ENCODE measurements around the gene MPZL2.

The MPZL2 gene

DNA sequence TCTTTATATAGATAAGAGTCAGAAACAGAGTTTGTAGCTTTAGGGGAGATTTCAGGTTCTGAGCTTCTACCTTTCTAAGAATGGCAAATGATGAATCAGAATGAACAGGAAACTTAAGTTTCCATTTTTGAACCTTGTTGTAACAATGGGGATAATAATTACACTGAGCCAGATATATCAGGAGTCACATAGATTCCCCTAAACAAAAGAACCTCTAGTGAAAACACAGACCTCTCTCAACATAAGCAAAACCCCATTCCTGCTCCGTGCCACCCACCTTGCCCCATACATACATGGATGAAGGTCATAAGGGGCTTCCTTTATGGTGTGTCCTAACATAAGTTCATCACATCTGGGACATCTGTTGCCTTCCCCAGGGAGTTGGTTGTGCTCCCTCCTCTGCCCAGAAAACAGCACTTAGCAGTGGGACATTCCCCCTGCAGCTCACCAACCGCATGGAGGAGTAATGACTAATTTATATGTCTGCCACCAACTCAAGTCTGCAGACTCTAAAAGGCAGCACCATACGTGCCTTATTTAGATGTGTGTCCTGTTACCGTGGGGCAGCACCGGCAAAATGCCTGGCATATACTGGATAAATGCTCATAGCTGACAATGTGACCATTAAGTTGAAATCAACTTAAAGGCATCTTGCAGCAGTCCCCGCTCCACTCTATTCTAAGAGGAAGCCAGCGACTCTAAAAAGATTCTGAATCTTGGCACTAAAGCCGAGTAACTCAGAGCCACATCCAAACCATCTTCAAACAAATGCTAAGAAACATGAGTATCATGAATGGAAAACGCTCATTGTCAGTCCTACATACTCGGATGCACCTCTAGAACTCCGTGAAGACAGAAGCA, 47.2 kb downstream of the MPZL2 start:
- TF ChIP-seq, protein P1, sequence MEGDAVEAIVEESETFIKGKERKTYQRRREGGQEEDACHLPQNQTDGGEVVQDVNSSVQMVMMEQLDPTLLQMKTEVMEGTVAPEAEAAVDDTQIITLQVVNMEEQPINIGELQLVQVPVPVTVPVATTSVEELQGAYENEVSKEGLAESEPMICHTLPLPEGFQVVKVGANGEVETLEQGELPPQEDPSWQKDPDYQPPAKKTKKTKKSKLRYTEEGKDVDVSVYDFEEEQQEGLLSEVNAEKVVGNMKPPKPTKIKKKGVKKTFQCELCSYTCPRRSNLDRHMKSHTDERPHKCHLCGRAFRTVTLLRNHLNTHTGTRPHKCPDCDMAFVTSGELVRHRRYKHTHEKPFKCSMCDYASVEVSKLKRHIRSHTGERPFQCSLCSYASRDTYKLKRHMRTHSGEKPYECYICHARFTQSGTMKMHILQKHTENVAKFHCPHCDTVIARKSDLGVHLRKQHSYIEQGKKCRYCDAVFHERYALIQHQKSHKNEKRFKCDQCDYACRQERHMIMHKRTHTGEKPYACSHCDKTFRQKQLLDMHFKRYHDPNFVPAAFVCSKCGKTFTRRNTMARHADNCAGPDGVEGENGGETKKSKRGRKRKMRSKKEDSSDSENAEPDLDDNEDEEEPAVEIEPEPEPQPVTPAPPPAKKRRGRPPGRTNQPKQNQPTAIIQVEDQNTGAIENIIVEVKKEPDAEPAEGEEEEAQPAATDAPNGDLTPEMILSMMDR (IDR thresholded peaks at IDR 0.05; ENCODE audit: low read depth, low read length): peak; percentile 26; the same call in 1 of the 2 replicates
- no peak for TF ChIP-seq EZH2phosphoT487 (IDR thresholded peaks at IDR 0.05; ENCODE audit: low read depth)
- peak overlapping the region; percentile 61 for H3K4me2 ChIP-seq (ENCODE audit: low read length)

DNA sequence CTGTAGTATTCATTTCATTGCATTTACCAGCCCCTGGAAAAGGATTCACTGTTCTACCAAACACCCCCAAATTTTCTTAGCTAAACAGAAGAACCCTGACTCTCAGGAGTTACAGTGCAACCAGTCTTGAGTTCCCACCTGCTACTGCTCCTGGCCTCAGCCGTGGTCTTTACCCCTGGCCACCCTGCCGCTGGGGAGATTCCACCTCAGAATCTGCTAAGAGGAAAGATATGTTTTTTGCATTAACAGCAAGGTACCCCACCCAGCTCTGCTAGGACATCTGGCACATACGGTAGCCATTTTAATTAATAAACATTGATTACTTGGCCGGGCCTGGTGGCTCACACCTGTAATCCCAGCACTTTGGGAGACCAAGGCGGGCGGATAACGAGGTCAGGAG, 48.3 kb downstream of the MPZL2 start:
- Histone ChIP-seq H3K4me3 (ENCODE audit: low read length) (no peak overlapping the region), H3K4me2 (ENCODE audit: low read length) (no peak overlapping the region), H3K36me3 (replicated peaks; ENCODE audit: low read depth, low read length) (no peaks in the 10 kb centered on the region), H3K4me1 (ENCODE audit: low read length) (peaks cover 54% of the 10 kb centered on the region), H3K27me3 (ENCODE audit: low read depth, low read length) (peaks cover 31% of the 10 kb centered on the region), H3K79me2 (ENCODE audit: low read length) (no peaks in the 10 kb centered on the region), H3K9ac (ENCODE audit: low read length) (no peak overlapping the region), H2AFZ (ENCODE audit: low read depth, low read length) (no peak overlapping the region), H4K20me1 (ENCODE audit: insufficient read depth, low read length) (no peaks in the 10 kb centered on the region), H3K9me3 (ENCODE audit: insufficient read depth, low read length) (no peaks in the 10 kb centered on the region), H3K27ac (ENCODE audit: low read length) (no peak overlapping the region)
- TF ChIP-seq, protein P1 (IDR thresholded peaks at IDR 0.05; ENCODE audit: low read depth, low read length): no peak
- no peak for TF ChIP-seq EZH2phosphoT487 (IDR thresholded peaks at IDR 0.05; ENCODE audit: low read depth)

More for the DNA sequence above, 47.2 kb downstream of the MPZL2 start:
- Histone ChIP-seq H3K4me1 (ENCODE audit: low read length) (peaks cover 54% of the 10 kb centered on the region), H3K36me3 (replicated peaks; ENCODE audit: low read depth, low read length) (no peaks in the 10 kb centered on the region), H3K9me3 (ENCODE audit: insufficient read depth, low read length) (no peaks in the 10 kb centered on the region), H3K27me3 (ENCODE audit: low read depth, low read length) (peaks cover 24% of the 10 kb centered on the region), H3K27ac (ENCODE audit: low read length) (no peak overlapping the region), H3K79me2 (ENCODE audit: low read length) (no peaks in the 10 kb centered on the region), H3K9ac (ENCODE audit: low read length) (no peak overlapping the region), H4K20me1 (ENCODE audit: insufficient read depth, low read length) (no peaks in the 10 kb centered on the region), H2AFZ (ENCODE audit: low read depth, low read length) (no peak overlapping the region), H3K4me3 (ENCODE audit: low read length) (peak overlapping the region; percentile 39)

DNA sequence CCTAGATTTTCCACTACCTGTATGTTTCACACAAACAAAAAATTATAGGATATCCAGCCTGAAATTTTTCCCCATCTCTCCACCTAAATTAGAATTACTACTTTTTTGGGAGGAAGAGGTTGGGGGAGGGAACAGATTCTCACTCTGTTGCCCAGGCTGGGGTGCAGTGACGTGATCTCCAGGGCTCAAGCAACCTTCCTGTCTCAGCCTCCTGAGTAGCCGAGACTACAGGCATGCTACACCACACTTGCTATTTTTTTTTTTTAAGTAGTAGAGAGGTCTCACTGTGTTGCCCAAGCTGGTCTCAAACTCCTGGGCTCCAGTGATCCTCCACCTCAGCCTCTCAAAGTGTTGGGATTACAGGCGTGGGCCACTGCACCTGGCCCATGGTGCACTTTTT, 48.8 kb downstream of the MPZL2 start:
- Histone ChIP-seq H3K4me3 (ENCODE audit: low read length) (peak overlapping the region; percentile 60), H4K20me1 (ENCODE audit: insufficient read depth, low read length) (no peaks in the 10 kb centered on the region), H3K4me2 (ENCODE audit: low read length) (peak overlapping the region; percentile 91), H3K9me3 (ENCODE audit: insufficient read depth, low read length) (no peaks in the 10 kb centered on the region), H3K4me1 (ENCODE audit: low read length) (peaks cover 54% of the 10 kb centered on the region), H3K9ac (ENCODE audit: low read length) (no peak overlapping the region), H3K27ac (ENCODE audit: low read length) (no peak overlapping the region), H3K27me3 (ENCODE audit: low read depth, low read length) (peaks cover 36% of the 10 kb centered on the region), H2AFZ (ENCODE audit: low read depth, low read length) (no peak overlapping the region), H3K36me3 (replicated peaks; ENCODE audit: low read depth, low read length) (no peaks in the 10 kb centered on the region), H3K79me2 (ENCODE audit: low read length) (no peaks in the 10 kb centered on the region)
- TF ChIP-seq, protein P1 (IDR thresholded peaks at IDR 0.05; ENCODE audit: low read depth, low read length): no peak
- TF ChIP-seq EZH2phosphoT487 (IDR thresholded peaks at IDR 0.05; ENCODE audit: low read depth): no peak

DNA sequence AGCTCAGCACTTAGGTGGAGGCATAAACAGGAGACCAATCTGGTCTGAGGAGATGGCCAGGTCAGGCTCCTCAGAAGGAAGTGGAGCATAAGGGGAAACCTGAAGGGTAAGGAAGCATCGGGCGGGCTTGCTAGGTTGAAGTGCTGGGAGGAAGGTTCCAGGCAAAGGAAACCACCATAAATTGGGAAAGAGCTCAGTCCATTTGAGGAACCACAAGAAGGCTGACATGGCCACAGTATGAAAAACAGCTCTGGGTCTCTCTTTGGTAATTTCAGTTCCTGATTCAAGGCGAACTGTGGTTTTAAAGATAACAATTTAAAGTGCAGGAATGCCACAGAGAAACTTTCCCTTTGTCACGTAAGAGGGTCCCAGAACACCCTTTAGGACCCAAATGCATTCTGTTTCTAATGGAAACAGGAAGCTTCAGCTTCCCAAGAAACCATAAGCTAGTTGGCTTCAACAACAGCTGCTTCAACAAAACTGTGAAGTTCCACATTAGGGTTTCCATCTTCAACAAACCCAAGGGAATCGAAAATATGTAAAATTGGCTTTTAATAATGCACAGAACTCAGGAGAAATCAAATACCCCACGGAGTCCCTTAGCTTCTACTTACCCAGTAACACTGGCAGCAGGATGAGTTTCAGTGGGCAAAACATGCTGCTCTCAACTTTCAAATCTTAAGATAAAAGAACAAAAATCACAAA, 49.7 kb downstream of the MPZL2 start:
- no peaks in the 10 kb centered on the region for H3K79me2 ChIP-seq (ENCODE audit: low read length)
- TF ChIP-seq, protein P1 (IDR thresholded peaks at IDR 0.05; ENCODE audit: low read depth, low read length): no peak
- no peak for TF ChIP-seq EZH2phosphoT487 (IDR thresholded peaks at IDR 0.05; ENCODE audit: low read depth)
- no peaks in the 10 kb centered on the region for H4K20me1 ChIP-seq (ENCODE audit: insufficient read depth, low read length)
- peak overlapping the region; percentile 91 for H3K4me2 ChIP-seq (ENCODE audit: low read length)
- H2AFZ ChIP-seq (ENCODE audit: low read depth, low read length): no peak overlapping the region
- peak overlapping the region; percentile 42 for H3K27ac ChIP-seq (ENCODE audit: low read length)
- H3K9ac ChIP-seq (ENCODE audit: low read length): no peak overlapping the region; the same call in 1 of the 2 replicates
- H3K4me3 ChIP-seq (ENCODE audit: low read length): peak overlapping the region; percentile 60
- no peaks in the 10 kb centered on the region for H3K36me3 ChIP-seq (replicated peaks; ENCODE audit: low read depth, low read length)
- H3K4me1 ChIP-seq (ENCODE audit: low read length): peaks cover 54% of the 10 kb centered on the region
- H3K27me3 ChIP-seq (ENCODE audit: low read depth, low read length): peaks cover 36% of the 10 kb centered on the region
- H3K9me3 ChIP-seq (ENCODE audit: insufficient read depth, low read length): no peaks in the 10 kb centered on the region
